NCI-H2227 treated with DMSO at 0.1 percent for 48 hours (cell line): ENCODE data around the gene RASSF3.
"Not testable (repeated sequence)": the region's sequence is repeated elsewhere in the genome, so short reads cannot be mapped to it uniquely, and the experiment has no call there.

Experiments used
- DNase-seq: peaks from one replicate; lab custom pipeline; 2025; lab: John Stamatoyannopoulos, UW

RASSF3 gene

GRCh38 chr12:64633011-64633939 is 23.0 kb downstream of the RASSF3 start:
- no peak for DNase-seq

- no peak for DNase-seq
Observed at GRCh38 chr12:64633940-64634337, 23.6 kb downstream of the RASSF3 start.

DNA sequence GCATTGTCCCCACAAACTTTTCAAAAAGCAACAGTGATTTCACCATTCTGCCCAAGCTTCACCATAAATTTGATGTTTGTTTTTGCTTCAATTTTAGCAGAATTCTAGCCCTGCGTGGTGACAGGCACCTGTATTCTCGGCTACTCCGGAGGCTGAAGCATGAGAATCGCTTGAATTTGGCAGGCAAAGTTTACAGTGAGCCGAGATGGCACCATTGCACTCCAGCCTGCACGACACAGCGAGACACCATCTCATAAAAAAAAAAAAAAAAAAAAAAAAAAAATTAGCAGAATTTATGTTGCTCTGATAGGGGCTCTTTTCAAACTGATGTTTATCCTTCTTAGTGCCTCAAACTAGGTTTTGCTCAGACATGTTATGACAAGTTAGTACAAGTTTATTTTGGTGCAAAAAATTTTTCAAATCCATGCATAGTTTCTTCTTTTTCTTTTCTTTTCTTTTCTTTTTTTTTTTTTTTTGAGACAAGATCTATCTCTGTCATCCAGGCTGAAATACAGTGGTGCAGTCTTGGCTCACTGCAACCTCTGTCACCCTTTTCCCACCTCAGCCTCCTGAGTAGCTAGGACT is 24.3 kb downstream of the RASSF3 start:
- no peak for DNase-seq

DNA sequence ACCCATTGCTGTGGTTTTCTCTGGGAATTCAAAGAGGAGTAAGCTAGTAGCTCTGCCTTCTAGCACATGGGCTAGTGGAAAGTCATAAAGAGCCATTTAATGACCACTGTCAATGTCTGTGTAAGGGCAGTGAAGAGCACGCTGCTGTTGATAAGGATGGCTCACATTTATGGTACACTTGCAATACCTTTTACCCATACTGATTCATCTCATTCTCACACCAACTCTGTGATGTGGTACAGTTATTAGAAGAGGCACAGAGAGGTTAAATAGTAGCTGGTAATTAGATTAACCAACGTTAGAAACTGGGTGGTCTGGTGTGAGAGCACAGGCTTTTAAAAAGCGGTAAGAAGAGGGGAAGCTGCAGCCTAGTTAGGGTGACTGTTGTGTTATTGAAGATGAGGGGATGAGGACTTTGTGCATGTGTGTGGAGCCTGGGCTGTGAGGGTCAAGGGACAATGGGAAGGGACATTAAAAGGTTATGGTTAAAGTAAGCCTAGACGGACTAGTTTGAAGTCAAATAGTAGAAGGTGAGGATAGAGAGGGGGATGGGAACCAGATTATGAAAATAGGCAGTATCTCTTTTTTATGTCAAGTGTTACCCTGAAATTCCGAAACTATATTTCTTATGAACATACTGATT is 25.2 kb downstream of the RASSF3 start:
- DNase-seq: no peak

DNA sequence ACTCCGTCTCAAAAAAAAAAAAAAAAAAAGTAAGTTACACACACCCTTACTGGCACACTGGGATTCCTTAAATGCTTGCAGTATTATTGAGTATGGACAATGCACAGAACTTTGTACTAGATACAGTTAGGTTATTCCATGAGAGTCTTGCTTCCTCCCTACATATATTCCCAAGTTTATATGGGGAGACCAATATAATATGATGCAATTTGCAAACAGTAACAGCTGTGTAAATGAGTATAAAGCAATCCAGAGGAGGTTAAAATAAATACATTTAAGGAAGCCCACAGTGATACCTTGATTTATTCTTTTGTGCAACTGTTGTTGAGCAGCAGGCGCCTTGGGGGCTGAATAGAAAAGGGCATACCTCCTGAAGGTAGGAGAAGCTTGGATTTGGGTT is 26.6 kb downstream of the RASSF3 start:
- DNase-seq: no peak

- DNase-seq: no peak
Observed at GRCh38 chr12:64639466-64639865, 29.2 kb downstream of the RASSF3 start.

GRCh38 chr12:64646318-64646717 is 36.0 kb downstream of the RASSF3 start:
- DNase-seq: no peak

DNA sequence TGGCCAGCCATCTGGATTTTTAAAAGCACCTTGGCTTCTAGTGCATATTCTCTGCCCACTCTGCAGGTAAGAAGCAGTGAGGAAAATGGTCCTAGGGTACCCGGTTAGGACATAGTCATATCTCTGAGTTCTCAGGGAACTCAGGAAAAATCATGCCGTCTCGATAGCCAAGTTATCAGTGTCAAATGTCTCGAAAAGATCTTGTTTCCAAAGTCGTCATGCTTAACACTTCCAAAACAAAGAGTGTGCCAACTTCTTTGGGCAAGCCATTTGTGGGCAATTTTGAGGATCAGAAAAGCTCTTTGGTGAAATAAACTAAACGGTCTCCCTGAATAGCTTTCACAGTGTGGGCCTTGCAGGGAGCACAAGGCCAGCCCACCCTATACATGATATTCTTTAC is 39.2 kb downstream of the RASSF3 start:
- no peak for DNase-seq

DNA sequence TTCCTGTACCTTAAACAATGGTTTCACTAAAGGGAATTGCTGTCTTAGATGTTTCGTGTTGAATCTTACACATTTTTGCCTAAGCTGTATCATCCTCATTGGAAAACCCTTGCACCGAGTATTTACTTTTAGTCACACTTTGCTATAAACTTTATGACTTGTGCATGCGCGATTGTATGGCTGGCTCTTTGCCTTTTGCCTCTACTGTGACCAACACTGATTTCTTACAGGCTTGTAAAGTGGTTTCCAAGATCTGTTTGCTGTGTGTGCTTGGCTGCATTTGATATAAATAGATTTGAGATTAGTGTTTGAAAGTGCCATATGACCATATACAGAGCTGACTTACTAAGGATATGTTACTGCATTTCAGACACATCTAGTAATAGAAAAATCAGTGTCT is 40.5 kb downstream of the RASSF3 start:
- no peak for DNase-seq

GRCh38 chr12:64652346-64652745 is 42.1 kb downstream of the RASSF3 start:
- DNase-seq: no peak

- no peak for DNase-seq
Observed at GRCh38 chr12:64653123-64653522, 42.8 kb downstream of the RASSF3 start.

GRCh38 chr12:64653907-64654306 is 43.6 kb downstream of the RASSF3 start:
- DNase-seq: not testable (repeated sequence)

GRCh38 chr12:64655141-64655540 is 44.8 kb downstream of the RASSF3 start:
- DNase-seq: no peak

GRCh38 chr12:64656429-64656828 is 46.1 kb downstream of the RASSF3 start:
- DNase-seq: no peak

GRCh38 chr12:64658892-64659481 is 48.7 kb downstream of the RASSF3 start:
- DNase-seq: no peak

- no peak for DNase-seq
Observed at GRCh38 chr12:64660237-64661018, 50.1 kb downstream of the RASSF3 start.

DNA sequence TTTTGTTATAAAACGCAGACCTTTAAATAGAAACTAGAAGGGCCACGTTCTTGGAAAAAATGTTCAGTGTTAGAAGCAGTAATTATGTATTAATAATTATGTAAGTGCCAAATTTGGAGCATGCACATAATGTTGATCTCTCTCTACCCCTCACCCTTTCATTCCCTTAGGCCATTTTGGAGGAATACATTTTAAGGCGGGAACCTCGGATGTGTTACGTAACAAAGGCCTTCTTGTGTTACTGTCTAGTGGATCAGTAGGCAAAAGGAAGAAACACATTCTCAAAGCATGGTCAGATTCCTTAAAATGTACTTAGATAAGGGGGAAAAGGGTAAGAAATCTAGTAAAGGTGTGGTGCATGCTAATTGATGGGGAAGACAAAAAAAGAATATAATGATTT is 52.7 kb downstream of the RASSF3 start:
- DNase-seq: no peak

DNA sequence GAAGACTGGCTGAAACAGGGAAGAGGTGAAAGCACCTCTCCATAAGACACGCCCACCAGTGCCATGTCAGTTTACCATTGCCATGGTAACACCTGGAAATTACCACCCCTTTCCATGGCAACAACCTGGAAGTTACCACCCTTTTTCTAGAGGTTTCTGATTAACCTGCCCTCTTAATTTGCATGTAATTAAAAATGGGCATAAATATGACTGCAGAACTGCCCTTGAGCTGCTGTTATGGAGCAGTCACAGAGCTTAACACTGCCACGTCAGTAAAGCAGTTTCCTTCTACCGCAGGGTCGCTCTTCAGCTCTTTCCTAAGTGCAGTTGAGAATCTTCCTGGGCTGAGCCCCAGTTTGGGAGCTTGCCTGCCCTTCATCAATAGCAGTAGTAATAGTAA is 55.2 kb downstream of the RASSF3 start:
- no peak for DNase-seq

GRCh38 chr12:64666054-64666914 is 56.0 kb downstream of the RASSF3 start:
- DNase-seq: no peak

GRCh38 chr12:64667793-64668192 is 57.5 kb downstream of the RASSF3 start:
- no peak for DNase-seq

DNA sequence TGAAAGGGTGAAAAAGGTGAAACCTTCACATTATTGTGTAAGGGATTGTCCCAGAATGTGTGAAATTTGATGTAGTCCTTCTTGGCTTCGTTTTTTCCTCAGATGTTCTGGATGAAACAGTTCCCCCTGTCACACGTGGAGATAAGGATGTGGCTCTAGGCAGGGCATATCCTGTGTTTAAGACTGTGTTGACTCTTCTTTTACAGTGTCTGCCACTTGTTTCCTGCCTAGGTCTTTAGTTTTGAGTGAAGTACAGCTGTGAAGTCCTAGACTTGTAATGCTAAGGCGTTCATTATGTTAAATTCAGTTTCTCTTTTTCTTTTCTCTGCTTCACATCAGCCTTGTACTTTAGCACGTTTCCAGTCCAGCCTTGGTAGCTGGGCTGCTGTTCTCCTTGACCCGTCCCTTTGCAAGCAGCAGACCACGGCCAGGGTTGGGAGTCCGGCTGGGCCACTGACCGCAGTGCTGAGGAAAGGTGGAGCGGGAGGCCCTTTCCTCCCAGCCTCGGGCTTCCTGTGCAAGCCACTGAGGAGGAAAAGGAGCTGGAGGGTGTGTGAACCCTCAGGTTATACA is 59.1 kb downstream of the RASSF3 start:
- DNase-seq: no peak
